Endothelial cell (in vitro differentiated cells): ENCODE results near the gene ERO1B. TPM values are rescaled to one million over a fixed set of nuclear protein-coding genes. Genes with fewer than 3 reads are reported as not detected.

Experiments used
- DNase-seq: peaks from one replicate; pipeline ENCODE4 v3.0.0; 2021; ENCODE audit warnings: low spot score
- H3K27ac Mint-ChIP-seq: one replicate; pipeline ENCODE4 v1.8.0; 2021; ENCODE audit warnings: mixed read lengths, inconsistent platforms; ENCODE audit not compliant: unreplicated experiment
- H3K27me3 Mint-ChIP-seq: one replicate; pipeline ENCODE4 v1.8.0; 2021; ENCODE audit warnings: mild to moderate bottlenecking, moderate library complexity, mixed read lengths, inconsistent platforms; ENCODE audit not compliant: unreplicated experiment
- H3K36me3 Mint-ChIP-seq: one replicate; pipeline ENCODE4 v1.8.0; 2021; ENCODE audit warnings: mild to moderate bottlenecking, low read depth, mixed read lengths, inconsistent platforms; ENCODE audit not compliant: unreplicated experiment
- H3K4me1 Mint-ChIP-seq: one replicate; pipeline ENCODE4 v1.8.0; 2021; ENCODE audit warnings: mild to moderate bottlenecking, mixed read lengths, inconsistent platforms; ENCODE audit not compliant: unreplicated experiment
- H3K4me3 Mint-ChIP-seq: one replicate; pipeline ENCODE4 v1.8.0; 2021; ENCODE audit warnings: mild to moderate bottlenecking, mixed read lengths, inconsistent platforms; ENCODE audit not compliant: unreplicated experiment
- H3K9me3 Mint-ChIP-seq: one replicate; pipeline ENCODE4 v1.8.0; 2021; ENCODE audit warnings: mixed read lengths, inconsistent platforms; ENCODE audit not compliant: unreplicated experiment
- CTCF ChIP-seq: fragments of 200-600 bp; sonication (generic); IDR thresholded peaks from one replicate; pipeline ENCODE4 v1.5.0; 2021; ENCODE audit warnings: antibody characterized with exemption; ENCODE audit not compliant: unreplicated experiment
- total RNA-seq: library from RNA; stranded (reverse); fragmentation: NEBNext Ultra II Directional; extraction: Animal tissue kit (Norgen Biotek cat#: 25700); gene quantifications from one replicate; pipeline ENCODE4 v1.2.1, GENCODE V29; 2021; ENCODE audit not compliant: unreplicated experiment

The ERO1B gene
- total RNA-seq, 1 donor from 2014 or later, result 6.8 TPM

- no peaks in the 10 kb centered on the region for H3K27me3 Mint-ChIP-seq
- H3K9me3 Mint-ChIP-seq, result no peaks in the 10 kb centered on the region
- no peak for TF ChIP-seq CTCF
- no peak overlapping the region for H3K4me3 Mint-ChIP-seq
- H3K36me3 Mint-ChIP-seq, result no peaks in the 10 kb centered on the region
- H3K4me1 Mint-ChIP-seq, result no peaks in the 10 kb centered on the region
- no peak for DNase-seq
- H3K27ac Mint-ChIP-seq, result no peak overlapping the region
Measured at GRCh38 chr1:236301080-236301957, 19.6 kb upstream of the ERO1B start.

- Mint-ChIP-seq H3K27ac (no peak overlapping the region), H3K27me3 (no peaks in the 10 kb centered on the region), H3K36me3 (no peaks in the 10 kb centered on the region), H3K9me3 (no peaks in the 10 kb centered on the region), H3K4me3 (no peak overlapping the region), H3K4me1 (no peaks in the 10 kb centered on the region)
- no peak for TF ChIP-seq CTCF
- DNase-seq, result no peak
Measured at GRCh38 chr1:236297161-236297560, 15.4 kb upstream of the ERO1B start.

- no peaks in the 10 kb centered on the region for H3K27me3 Mint-ChIP-seq
- no peaks in the 10 kb centered on the region for H3K36me3 Mint-ChIP-seq
- TF ChIP-seq CTCF, result no peak
- H3K4me3 Mint-ChIP-seq, result no peak overlapping the region
- H3K4me1 Mint-ChIP-seq, result peaks cover 6% of the 10 kb centered on the region
- no peak overlapping the region for H3K27ac Mint-ChIP-seq
- no peak for DNase-seq
- no peaks in the 10 kb centered on the region for H3K9me3 Mint-ChIP-seq
Measured at GRCh38 chr1:236292425-236292824, 10.7 kb upstream of the ERO1B start.

- peaks cover 6% of the 10 kb centered on the region for H3K4me1 Mint-ChIP-seq
- no peak for TF ChIP-seq CTCF
- no peak overlapping the region for H3K27ac Mint-ChIP-seq
- H3K36me3 Mint-ChIP-seq, result no peaks in the 10 kb centered on the region
- DNase-seq, result no peak
- peaks cover 1% of the 10 kb centered on the region for H3K27me3 Mint-ChIP-seq
- H3K4me3 Mint-ChIP-seq, result no peak overlapping the region
- no peaks in the 10 kb centered on the region for H3K9me3 Mint-ChIP-seq
Measured at GRCh38 chr1:236289492-236290131, 7.9 kb upstream of the ERO1B start.

- Mint-ChIP-seq H3K4me3 (no peak overlapping the region), H3K9me3 (no peaks in the 10 kb centered on the region), H3K27ac (no peak overlapping the region), H3K4me1 (peaks cover 11% of the 10 kb centered on the region), H3K36me3 (no peaks in the 10 kb centered on the region), H3K27me3 (peaks cover 1% of the 10 kb centered on the region)
- no peak for DNase-seq
- no peak for TF ChIP-seq CTCF
Measured at GRCh38 chr1:236288620-236288976, 6.8 kb upstream of the ERO1B start.
